ENCODE data around the gene P2RY2.

The P2RY2 gene

GRCh38 chr11:73218106-73218829 lies at the start of gene P2RY2:
Gene P2RY2, plus strand, starts transcription at chr11:73218281. Its CDS starts 15,879 bp downstream, at chr11:73234160.
- DNase-seq, result no peak

DNA sequence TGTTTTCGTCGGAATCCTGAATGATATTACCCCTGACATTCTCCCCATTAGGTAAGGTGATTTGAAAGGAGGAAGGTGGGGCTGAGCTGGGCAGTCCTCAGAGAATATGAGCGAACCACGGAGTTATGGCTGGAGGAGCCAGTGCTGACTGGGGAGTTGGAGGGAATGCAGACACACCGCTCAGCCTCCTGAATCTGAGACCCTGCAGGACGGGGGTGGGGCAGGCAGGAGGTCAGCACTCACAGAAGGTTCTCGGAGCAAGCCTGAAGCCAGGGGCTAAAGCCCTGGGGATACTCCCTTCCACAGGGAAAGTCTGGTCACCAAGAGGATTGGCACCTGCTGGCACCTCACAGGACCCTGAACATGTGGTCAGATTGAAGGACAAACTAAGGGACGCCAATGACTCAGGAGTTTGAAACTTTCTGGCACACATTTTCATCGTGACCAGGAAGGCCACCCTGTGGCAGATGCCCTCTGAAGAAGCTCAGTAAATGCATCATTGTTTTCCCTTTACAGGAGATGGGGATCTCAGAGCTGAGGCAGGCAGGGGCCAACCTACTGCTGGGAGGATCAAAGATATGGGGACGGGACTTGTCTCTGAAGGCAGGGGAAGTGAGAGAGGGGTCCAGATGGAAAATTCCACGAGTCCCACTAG lies 49.0 kb upstream of the P2RY2 start:
- DNase-seq, result no peak

DNA sequence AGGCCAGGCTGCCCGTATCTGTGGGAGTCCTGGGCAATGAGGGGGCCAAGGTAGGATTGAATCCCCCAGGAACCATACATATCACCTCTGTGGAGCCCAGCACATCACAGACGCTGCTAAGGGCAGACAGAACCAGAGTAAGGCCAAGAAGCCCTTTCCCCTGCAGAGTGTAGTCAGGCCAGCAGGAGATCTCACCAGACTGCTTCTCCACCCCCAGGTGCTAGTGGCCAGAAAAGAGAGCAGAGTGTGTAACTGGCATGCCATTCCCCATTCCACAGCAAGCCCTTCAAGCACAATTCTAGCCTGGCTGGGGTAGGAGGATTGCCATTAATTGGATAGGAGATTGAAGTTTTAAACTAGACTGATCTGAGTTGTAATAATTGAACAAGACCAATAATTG lies 47.9 kb upstream of the P2RY2 start:
- no peak for DNase-seq

GRCh38 chr11:73171436-73172161 lies 46.5 kb upstream of the P2RY2 start:
- no peak for DNase-seq

- DNase-seq, result no peak
These were observed 45.0 kb upstream of the P2RY2 start for GRCh38 chr11:73172992-73173656.

GRCh38 chr11:73173755-73174494 lies 44.2 kb upstream of the P2RY2 start:
- no peak for DNase-seq

DNA sequence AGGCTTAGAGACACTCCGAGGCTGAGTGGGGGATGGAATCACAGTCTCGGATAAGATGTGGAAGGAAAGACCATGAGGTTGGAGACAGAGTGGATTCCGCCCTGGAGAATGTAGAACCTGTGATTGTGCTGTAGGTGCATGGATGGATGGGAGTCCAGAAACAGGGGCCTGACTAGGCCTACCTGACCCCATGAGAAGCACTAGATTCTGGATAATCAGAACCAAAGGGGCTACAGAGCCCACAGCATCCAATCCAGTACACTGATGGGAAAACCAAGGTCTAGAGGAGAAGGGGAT lies 43.6 kb upstream of the P2RY2 start:
- no peak for DNase-seq

GRCh38 chr11:73175551-73176144 lies 42.4 kb upstream of the P2RY2 start:
- no peak for DNase-seq

GRCh38 chr11:73176145-73176873 lies 41.8 kb upstream of the P2RY2 start:
- no peak for DNase-seq

GRCh38 chr11:73176874-73177155 lies 41.3 kb upstream of the P2RY2 start:
- DNase-seq, result no peak

DNA sequence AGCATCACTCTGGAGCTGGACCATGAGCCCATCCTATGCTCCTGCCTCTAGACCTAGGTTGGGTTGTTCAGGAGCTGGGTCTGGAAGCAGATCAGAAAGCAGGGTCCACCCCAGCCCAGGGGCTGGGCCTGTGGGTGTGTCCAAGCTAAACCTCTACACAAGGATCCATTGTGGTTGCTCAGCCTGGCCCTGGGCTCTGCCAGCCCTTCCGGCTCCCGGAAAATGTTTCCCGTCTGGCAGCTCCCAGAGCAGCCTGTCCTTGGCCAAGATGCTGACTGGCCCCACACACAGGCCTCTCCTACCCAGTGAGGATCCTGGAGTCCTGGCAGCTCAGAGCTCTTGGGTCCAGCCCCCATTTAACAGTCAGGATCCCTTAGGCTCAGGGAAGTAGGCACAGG lies 40.7 kb upstream of the P2RY2 start:
- no peak for DNase-seq

GRCh38 chr11:73177778-73178539 lies 40.1 kb upstream of the P2RY2 start:
- DNase-seq, result peak; percentile 75 to 83

- DNase-seq, result no peak
These were observed 39.4 kb upstream of the P2RY2 start for GRCh38 chr11:73178681-73179080.

GRCh38 chr11:73182824-73183321 lies 35.2 kb upstream of the P2RY2 start:
- no peak for DNase-seq

GRCh38 chr11:73184953-73185671 lies 33.0 kb upstream of the P2RY2 start:
- DNase-seq, result peak in 1 of 2 donors; percentile 31

GRCh38 chr11:73185680-73186293 lies 32.3 kb upstream of the P2RY2 start:
- DNase-seq, result no peak

DNA sequence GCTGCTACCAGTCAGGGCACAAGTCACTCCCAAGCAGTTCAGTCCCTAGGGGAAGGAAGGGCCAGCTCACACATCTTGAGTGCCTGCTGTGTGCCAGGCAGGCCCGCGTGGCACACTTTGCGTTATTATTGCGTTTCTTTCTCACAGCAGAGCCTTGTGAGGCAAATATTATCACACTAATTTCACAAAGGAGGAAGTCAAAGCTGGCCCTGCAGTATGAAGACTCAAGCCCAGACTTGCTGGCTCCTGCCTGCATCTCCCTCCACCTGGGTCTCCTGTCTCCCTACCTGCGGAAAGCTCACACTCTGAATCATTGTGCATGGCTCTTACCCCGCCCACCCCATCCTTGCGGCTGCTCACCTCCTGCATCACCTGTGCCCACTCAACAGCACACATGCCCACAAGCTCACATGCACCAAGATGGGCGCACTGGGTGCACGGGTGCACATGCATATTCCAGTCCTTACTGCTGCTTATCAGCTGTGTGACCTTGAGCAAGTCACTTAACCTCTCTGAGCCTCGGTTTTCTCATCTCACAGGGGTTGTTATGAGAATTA lies 31.7 kb upstream of the P2RY2 start:
- no peak for DNase-seq

DNA sequence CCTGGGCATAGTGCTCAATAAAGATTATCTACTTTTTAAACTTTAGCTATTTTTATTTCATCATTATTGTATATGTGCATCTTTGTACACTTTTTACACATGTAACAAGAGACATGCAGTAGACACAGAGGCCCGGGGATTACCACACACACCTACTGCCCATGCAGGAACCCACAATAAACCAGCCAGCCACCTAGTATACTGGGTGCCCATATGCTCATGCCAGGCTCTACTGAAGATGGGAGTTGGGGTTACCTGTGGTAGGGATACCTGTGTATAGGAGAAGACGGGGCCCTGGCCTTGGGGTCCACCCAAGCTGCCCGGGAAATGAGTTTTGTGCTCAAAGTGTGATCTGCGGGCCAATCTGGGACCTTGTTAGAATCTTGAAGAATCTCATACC lies 31.2 kb upstream of the P2RY2 start:
- no peak for DNase-seq

GRCh38 chr11:73187854-73188253 lies 30.2 kb upstream of the P2RY2 start:
- no peak for DNase-seq

GRCh38 chr11:73188301-73188700 lies 29.8 kb upstream of the P2RY2 start:
- no peak for DNase-seq

Measured in activated CD4-positive, alpha-beta T cell treated with anti-CD3 and anti-CD28 coated beads for 4 hours (primary cell).